HG03045 (cell line): ENCODE measurements around the gene NLGN4Y.
A peak's percentile ranks its signal among the peaks of the same experiment; 100 is the strongest.

ENCODE experiments used
- ATAC-seq: cut with Tn5 transposase; IDR thresholded peaks from one replicate; pipeline ENCODE4 v1.9.1; 2021; ENCODE audit warnings: mild to moderate bottlenecking, moderate library complexity; ENCODE audit not compliant: unreplicated experiment

Gene NLGN4Y

GRCh38 chrY:14524272-14525231 lies at the start of gene NLGN4Y:
Gene NLGN4Y (plus strand): TSS chrY:14524529. CDS start chrY:14622120, 97,591 bp downstream.
- ATAC-seq: peak; percentile 68

DNA sequence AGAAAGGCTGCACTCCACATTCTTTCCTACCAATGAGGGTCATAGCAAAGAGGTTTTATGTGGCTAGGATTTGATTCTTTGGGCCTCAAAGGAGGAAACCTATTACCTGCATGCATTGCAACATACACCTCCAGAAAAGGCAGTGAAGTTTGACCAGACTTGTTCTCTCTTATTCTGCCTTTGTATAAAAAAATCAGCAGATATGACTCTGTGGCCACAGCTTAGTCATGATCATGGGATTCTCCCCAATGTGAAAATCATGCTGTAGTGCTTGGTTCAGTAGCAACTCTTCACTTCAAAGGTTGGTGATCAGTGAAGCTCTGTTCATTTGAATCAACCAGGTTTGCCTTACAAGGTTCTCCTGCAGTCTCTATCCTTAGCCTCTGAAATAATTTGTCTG lies 38.4 kb upstream of the NLGN4Y start:
- no peak for ATAC-seq

- no peak for ATAC-seq
These were observed 34.1 kb upstream of the NLGN4Y start for GRCh38 chrY:14490226-14490625.

DNA sequence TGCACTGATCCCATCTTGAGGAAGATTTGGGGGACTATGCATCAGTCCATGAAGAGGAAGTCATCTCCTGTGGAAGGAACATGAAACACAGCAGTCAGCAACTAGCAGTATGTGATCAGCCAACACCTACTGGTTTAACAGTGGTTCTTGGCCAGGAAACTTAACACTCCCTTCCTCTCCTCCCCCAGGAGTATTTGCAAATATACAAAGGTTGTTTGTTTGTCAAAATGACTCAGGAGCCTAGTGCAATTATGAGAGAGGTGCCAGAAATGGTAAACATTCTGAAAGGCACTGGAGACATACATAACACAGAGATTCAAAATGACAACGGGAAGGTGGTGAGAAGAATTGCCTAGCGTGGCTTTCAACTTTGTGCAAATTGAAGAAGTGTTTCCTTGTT lies 26.3 kb upstream of the NLGN4Y start:
- ATAC-seq: no peak

GRCh38 chrY:14504592-14504991 lies 19.7 kb upstream of the NLGN4Y start:
- no peak for ATAC-seq

DNA sequence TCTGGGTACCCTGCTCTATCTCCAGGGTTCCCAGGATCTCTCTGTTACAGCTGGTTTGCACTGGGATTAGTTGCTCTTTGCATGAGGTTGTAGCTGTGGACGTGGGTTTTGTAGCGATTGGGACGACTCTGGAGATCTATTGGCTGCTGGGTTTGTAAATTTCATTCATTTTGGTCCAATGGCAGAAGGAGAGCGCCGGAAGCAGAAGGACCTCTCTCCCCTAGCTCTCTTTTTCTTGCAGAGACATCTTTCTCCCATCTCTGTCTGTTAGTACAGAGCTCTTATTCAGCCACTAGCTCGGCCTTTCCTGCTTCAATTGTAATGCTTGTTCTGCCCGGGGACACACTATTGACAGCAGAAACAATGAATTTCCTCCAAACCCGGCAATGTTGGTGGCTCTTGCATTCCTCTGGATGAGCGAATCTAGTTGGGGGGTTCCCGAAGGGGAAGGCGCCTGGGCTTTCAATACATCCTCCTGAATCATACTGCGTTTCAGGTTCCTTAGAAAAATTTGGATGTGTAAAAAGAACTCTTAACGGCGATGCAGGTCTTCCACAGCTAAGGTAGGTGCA lies 1.9 kb upstream of the NLGN4Y start:
- ATAC-seq: no peak

DNA sequence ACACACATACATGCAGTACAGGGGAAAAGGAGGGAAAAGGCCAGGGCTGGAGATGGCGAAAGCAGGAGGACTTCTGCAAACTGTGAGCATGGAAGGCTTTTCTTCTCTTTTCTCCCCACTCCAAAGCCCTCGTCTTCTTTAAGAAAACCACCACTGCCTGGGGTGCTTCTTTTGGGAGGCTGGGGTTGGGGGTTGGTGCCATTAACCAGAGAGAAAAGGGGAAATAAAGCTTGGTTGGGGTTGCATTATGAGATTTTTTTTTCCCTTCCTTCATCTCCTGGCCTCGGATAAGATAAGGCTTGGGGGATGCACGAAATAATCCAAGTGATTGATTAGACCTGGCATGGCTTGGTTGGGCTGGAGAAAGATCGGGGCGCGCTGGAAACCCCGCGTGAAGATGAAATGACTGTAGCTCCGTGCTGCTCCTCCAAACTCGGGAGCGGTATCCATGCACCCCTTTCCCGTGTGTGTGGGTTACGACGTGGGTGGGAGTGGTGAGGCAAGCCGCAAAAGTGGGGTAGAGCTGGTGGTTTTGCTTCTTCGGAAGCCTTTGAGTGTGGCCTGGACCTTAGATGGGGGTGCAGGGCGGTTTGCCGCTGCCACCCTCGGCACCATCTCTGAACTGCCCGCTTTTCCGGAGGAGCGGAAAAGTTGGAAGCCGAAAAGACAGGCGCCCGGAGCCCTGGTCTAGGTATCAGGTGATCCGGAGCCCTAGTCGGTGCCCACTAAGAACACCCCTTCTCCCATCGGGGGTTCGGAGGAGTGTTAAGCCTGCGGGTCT lies 648 bp upstream of the NLGN4Y start:
- peak; percentile 28 for ATAC-seq

- ATAC-seq: no peak
These were observed 986 bp downstream of the NLGN4Y start for GRCh38 chrY:14525315-14525714.

- ATAC-seq: no peak
These were observed 4.0 kb downstream of the NLGN4Y start for GRCh38 chrY:14528361-14528760.

DNA sequence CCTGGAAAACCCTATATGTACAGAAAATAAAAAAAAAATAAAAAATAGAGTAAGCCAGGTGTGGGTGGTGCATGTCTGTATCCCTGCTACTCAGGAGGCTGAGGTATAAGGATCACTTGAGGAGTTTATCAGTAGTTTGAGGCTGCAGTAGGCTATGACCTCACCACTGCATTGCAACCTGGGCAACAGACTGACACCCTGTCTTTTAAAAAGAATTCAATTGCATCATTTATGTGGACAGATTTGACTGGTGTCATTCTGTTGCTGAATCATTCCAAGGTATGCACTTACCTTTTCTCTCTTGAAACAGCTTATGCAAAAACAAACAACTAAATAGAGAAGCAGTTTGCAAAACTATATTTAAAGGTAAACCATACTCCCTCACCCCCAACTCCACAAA lies 12.4 kb downstream of the NLGN4Y start:
- no peak for ATAC-seq

GRCh38 chrY:14543506-14543905 lies 19.2 kb downstream of the NLGN4Y start:
- ATAC-seq: no peak

DNA sequence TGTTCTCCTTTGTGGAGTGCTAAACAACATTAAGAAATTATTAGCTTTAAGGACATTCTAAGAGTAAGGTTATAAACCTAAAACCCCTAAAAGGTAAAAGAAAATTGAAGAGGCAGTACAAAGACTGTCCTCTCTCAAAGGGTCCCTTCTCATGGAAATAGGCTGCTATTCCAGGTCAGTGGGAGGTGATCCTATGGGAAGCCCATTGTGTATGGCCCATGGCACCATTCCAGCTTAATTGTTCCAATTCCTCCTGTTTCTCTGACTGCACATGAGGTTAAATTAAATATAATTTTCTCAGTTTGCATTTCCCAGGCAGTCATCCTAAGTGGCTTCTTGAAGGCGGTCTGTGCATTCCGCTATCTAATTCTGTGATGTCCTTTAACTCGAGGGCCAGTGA lies 57.0 kb downstream of the NLGN4Y start:
- ATAC-seq: no peak

GRCh38 chrY:14586725-14587124 lies 62.4 kb downstream of the NLGN4Y start:
- no peak for ATAC-seq

DNA sequence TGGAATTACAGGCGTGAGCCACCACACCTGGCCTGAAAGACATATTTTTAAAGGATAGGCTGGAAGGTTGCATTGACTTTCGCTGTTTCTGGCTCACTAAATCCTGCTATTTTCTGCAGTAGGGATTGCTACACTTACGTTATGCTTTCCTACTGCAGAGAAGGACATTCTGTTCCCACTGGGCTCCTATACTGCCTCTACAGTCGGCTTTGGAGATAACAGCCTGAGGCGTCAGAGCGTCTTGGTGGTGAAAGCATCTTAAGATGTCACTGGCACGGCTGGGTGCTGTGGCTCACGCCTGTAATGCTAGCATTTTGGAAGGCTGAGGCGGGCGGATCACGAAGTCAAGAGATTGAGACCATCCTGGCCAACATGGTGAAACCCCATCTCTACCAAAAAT lies 77.0 kb downstream of the NLGN4Y start:
- ATAC-seq: no peak

DNA sequence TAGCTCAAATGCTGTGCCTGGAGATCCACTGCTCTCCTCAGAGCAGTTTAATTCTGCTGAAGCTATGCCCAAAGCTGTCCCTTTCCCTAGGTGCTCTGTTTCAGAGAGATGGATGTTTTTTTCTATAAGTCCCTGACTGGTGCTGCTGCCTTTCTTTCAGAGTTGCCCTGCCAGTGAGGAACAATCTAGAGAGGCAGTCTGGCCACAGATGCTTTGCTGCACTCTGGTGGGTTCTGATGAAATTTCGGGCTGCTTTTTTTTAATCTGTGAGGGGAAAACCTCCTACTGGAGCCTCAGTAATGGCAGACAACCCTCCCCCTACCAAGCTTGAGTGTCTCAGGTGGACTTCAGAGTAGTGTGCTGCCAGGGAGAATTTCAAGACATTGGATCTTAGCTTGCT lies 93.3 kb downstream of the NLGN4Y start:
- no peak for ATAC-seq

DNA sequence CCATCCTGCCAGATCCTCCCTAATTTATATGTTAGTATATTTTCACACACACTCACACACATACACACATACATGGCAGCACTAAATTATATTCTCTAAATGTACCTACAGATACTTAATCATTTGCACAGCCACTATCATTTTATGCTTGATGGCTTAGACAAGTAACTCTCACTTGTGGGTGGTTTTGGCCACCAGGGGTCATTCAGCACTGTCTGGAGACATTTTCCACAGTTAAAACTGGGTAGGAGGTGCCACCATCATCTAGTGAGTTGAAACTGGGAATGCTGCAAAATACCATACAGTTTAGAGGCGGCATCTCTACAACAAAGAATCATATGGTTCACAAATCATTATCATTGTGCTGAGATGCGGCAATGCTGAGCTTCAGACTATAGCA lies 94.2 kb downstream of the NLGN4Y start:
- ATAC-seq: no peak

DNA sequence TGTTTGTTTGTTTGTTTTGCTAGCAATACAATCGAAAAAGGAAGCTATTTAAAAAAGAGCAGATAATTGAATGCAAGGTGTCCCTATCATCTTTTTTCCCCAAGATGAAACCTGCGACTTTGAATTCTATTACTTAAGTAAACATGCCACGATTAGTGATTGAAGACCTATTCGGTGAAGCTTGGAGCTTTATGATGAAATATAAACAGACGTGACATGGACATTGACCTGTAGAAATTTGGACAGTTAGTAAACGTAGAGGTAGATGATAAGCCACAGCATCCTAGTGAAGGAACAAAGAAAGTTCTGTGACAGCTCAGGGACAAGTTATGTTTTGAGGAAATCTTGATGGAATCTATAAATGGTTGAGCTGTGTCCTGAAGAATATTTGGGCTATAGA lies 103.9 kb downstream of the NLGN4Y start:
- no peak for ATAC-seq

DNA sequence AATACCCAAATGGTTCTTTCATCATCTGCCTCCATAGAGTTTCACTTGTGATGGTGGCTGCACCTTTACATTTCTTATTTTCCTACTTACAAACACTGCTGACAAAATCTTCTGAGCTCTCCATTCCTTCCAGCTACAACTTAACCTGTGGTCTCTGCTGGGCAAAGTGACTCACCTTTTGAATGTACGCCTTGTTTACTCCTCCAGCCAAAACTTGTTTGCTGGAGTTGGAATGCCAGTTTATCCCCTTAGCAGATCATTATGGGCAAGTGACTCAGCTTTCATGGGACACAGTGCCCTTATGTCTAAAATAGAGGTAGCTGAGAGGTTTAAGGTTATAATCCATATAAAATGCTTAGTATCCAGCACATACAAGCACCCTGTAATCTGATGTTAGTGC lies 107.3 kb downstream of the NLGN4Y start:
- ATAC-seq: no peak

GRCh38 chrY:14633718-14634117 lies 109.4 kb downstream of the NLGN4Y start:
- no peak for ATAC-seq

- ATAC-seq: no peak
These were observed 110.6 kb downstream of the NLGN4Y start for GRCh38 chrY:14634954-14635353.

GRCh38 chrY:14637551-14637950 lies 113.2 kb downstream of the NLGN4Y start:
- ATAC-seq: no peak

- no peak for ATAC-seq
These were observed 117.5 kb downstream of the NLGN4Y start for GRCh38 chrY:14641853-14642252.
